Left cardiac atrium (tissue), 4 donors: ENCODE data around the gene ACOXL. TPM values are rescaled to one million over a fixed set of nuclear protein-coding genes. Genes with fewer than 3 reads are reported as not detected.
"Not testable (repeated sequence)": the region's sequence is repeated elsewhere in the genome, so short reads cannot be mapped to it uniquely, and the experiment has no call there.

Experiments used
- ATAC-seq, 2 donors: fragments of 200-7000 bp; cut with Tn5 transposase; one replicate each; pipeline ENCODE4 v1.9.1; 2020; ENCODE audit warnings: mild to moderate bottlenecking in 2 of 2, moderate library complexity in 2 of 2
- DNase-seq: peaks from one replicate; pipeline ENCODE4 v3.0.0-alpha.2; 2020
- intact Hi-C, 2 donors: fragments of 100-400 bp; cut with DNase I; formaldehyde crosslinking; loops; one replicate each; pipeline versions ENCODE4 v1.14.1 to v1.15.1; 2022 to 2023
- total RNA-seq, 2 donors: library from RNA; stranded (reverse); fragmentation: NEBNext Ultra II Directional; extraction: Animal tissue kit (Norgen Biotek cat#: 25700); gene quantifications; one replicate each; pipeline ENCODE4 v1.2.1, GENCODE V29; 2021
- donor health status: DM: no; HTN: yes; CAD: no.
- donor health status: DM: no; HTN: yes; CAD: no; lungs with severe emphysema.
- donor health status: DM: yes; HTN: yes; CAD: no.
- donor health status: Dilated cardiomyopathy.

ACOXL gene
- total RNA-seq, 2 donors from 2014 or later, result 0.12 TPM; not detected in 1

- no peak for ATAC-seq
- DNase-seq, result no peak
- intact Hi-C loops, result no loop called here
Measured at GRCh38 chr2:111050701-111051376, 318.5 kb downstream of the ACOXL start.

- no peak for ATAC-seq
- intact Hi-C loops, result no loop called here
- DNase-seq, result no peak
Measured at GRCh38 chr2:111052621-111053020, 320.2 kb downstream of the ACOXL start.

- intact Hi-C loops, result no loop called here
- no peak for DNase-seq
- ATAC-seq, result peak in 1 of 2 donors; percentile 55
Measured at GRCh38 chr2:111053266-111053665, 320.9 kb downstream of the ACOXL start.

GRCh38 chr2:111053825-111054515, 321.6 kb downstream of the ACOXL start:
- DNase-seq, result no peak
- no peak for ATAC-seq
- intact Hi-C loops, result no loop called here

- ATAC-seq (no peak), DNase-seq (no peak)
- intact Hi-C loops, result no loop called here
Measured at GRCh38 chr2:111054791-111055691, 322.7 kb downstream of the ACOXL start.

- no peak for ATAC-seq
- intact Hi-C loops, result no loop called here
- DNase-seq, result no peak
Measured at GRCh38 chr2:111055735-111056134, 323.4 kb downstream of the ACOXL start.

- intact Hi-C loops, result no loop called here
- no peak for ATAC-seq
- DNase-seq, result no peak
Measured at GRCh38 chr2:111057045-111057444, 324.7 kb downstream of the ACOXL start.

GRCh38 chr2:111057721-111058120, 325.3 kb downstream of the ACOXL start:
- intact Hi-C loops, result no loop called here
- no peak for ATAC-seq
- no peak for DNase-seq

- ATAC-seq (no peak), DNase-seq (no peak)
- intact Hi-C loops, result no loop called here
Measured at GRCh38 chr2:111058264-111058663, 325.9 kb downstream of the ACOXL start.

- intact Hi-C loops, result no loop called here
- ATAC-seq, result no peak
- DNase-seq, result no peak
Measured at GRCh38 chr2:111061191-111061590, 328.8 kb downstream of the ACOXL start.

- ATAC-seq (no peak), DNase-seq (no peak)
- intact Hi-C loops, result no loop called here
Measured at GRCh38 chr2:111062417-111062816, 330.0 kb downstream of the ACOXL start.

- intact Hi-C loops, result no loop called here
- ATAC-seq, result no peak
- no peak for DNase-seq
Measured at GRCh38 chr2:111066062-111066593, 333.8 kb downstream of the ACOXL start.

- no peak for DNase-seq
- no peak for ATAC-seq
- intact Hi-C loops, result no loop called here
Measured at GRCh38 chr2:111068435-111069058, 336.2 kb downstream of the ACOXL start.

GRCh38 chr2:111069722-111070121, 337.3 kb downstream of the ACOXL start:
- DNase-seq (no peak), ATAC-seq (no peak)
- intact Hi-C loops, result no loop called here

GRCh38 chr2:111071600-111072171, 339.3 kb downstream of the ACOXL start:
- ATAC-seq (peak; percentile 34 to 85), DNase-seq (no peak)
- intact Hi-C loops, result no loop called here

- intact Hi-C loops, result no loop called here
- DNase-seq, result no peak
- peak in 1 of 2 donors; percentile 94 for ATAC-seq
Measured at GRCh38 chr2:111072220-111072871, 340.0 kb downstream of the ACOXL start.

GRCh38 chr2:111082659-111083058, 350.3 kb downstream of the ACOXL start:
- intact Hi-C loops, ATAC-seq, DNase-seq: not testable (repeated sequence)

GRCh38 chr2:111091811-111092211, 359.4 kb downstream of the ACOXL start:
- no peak for DNase-seq
- no peak for ATAC-seq
- intact Hi-C loops, result no loop called here
